ENCODE results near the gene DDAH2. TPM values are rescaled to one million over a fixed set of nuclear protein-coding genes. Genes with fewer than 3 reads are reported as not detected.

DDAH2 gene
- total RNA-seq, 4 donors from 2014 or later: 65.7 to 124 (median 106) TPM

GRCh38 chr6:31763619-31763940, 34.5 kb upstream of the DDAH2 start:
- no peak for DNase-seq (ENCODE audit: low spot score in 2 of 2)
- TF ChIP-seq POLR2A (IDR thresholded peaks at IDR 0.05) (no peak), CTCF (IDR thresholded peaks at IDR 0.05) (no peak)
- H3K4me3 ChIP-seq (ENCODE audit: low read depth, poor library complexity, severe bottlenecking): no peak overlapping the region
- intact Hi-C loops (cut with DNase I; ENCODE audit: low total_unique reads): no loop called here
- 10 to 11% methylated on average over 1 of the region's 1 CpG for WGBS, 2 donors

GRCh38 chr6:31762878-31763618, 33.9 kb upstream of the DDAH2 start:
- no peak overlapping the region for H3K4me3 ChIP-seq (ENCODE audit: low read depth, poor library complexity, severe bottlenecking)
- 60 to 75% methylated on average over 7 to 8 of the region's 8 CpGs for WGBS, 2 donors
- DNase-seq (ENCODE audit: low spot score in 2 of 2): no peak
- TF ChIP-seq POLR2A (IDR thresholded peaks at IDR 0.05) (no peak), CTCF (IDR thresholded peaks at IDR 0.05) (no peak)
- intact Hi-C loops (cut with DNase I; ENCODE audit: low total_unique reads): no loop called here

- WGBS, 2 donors: 78 to 80% methylated on average over 4 of the region's 4 CpGs
- no peak within 1 kb of the TSS for H3K4me3 ChIP-seq (ENCODE audit: low read depth, poor library complexity, severe bottlenecking)
- DNase-seq (ENCODE audit: low spot score in 2 of 2): no peak
- intact Hi-C loops (cut with DNase I; ENCODE audit: low total_unique reads): no loop called here
- TF ChIP-seq POLR2A (IDR thresholded peaks at IDR 0.05): no peak
- no peak for TF ChIP-seq CTCF (IDR thresholded peaks at IDR 0.05)
These were observed 33.3 kb upstream of the DDAH2 start, which contains the start of gene SAPCD1 for GRCh38 chr6:31762356-31762755. TSS of gene SAPCD1 (plus strand) at chr6:31762656. CDS start at chr6:31763055, 399 bp downstream.

GRCh38 chr6:31761343-31761742, 32.2 kb upstream of the DDAH2 start:
- TF ChIP-seq POLR2A (IDR thresholded peaks at IDR 0.05): no peak
- TF ChIP-seq CTCF (IDR thresholded peaks at IDR 0.05): no peak
- intact Hi-C loops (cut with DNase I; ENCODE audit: low total_unique reads): no loop called here
- whole genome bisulfite sequencing, 2 donors: 95 to 97% methylated on average over 8 of the region's 8 CpGs
- DNase-seq (ENCODE audit: low spot score in 2 of 2): no peak
- H3K4me3 ChIP-seq (ENCODE audit: low read depth, poor library complexity, severe bottlenecking): no peak overlapping the region

GRCh38 chr6:31760790-31761189, 31.7 kb upstream of the DDAH2 start:
- DNase-seq (ENCODE audit: low spot score in 2 of 2): no peak
- intact Hi-C loops (cut with DNase I; ENCODE audit: low total_unique reads): no loop called here
- no peak for TF ChIP-seq POLR2A (IDR thresholded peaks at IDR 0.05)
- no peak overlapping the region for H3K4me3 ChIP-seq (ENCODE audit: low read depth, poor library complexity, severe bottlenecking)
- WGBS, 2 donors: 89 to 92% methylated on average over 5 of the region's 5 CpGs

- intact Hi-C loops (cut with DNase I; ENCODE audit: low total_unique reads): no loop called here
- H3K4me3 ChIP-seq (ENCODE audit: low read depth, poor library complexity, severe bottlenecking): no peak overlapping the region
- WGBS, 2 donors: 92 to 96% methylated on average over 2 of the region's 2 CpGs
- TF ChIP-seq POLR2A (IDR thresholded peaks at IDR 0.05): no peak
- TF ChIP-seq CTCF (IDR thresholded peaks at IDR 0.05): no peak
- no peak for DNase-seq (ENCODE audit: low spot score in 2 of 2)
These were observed 29.2 kb upstream of the DDAH2 start for GRCh38 chr6:31758281-31758680.
